ENCODE data around the gene UTF1. TPM values are rescaled to one million over a fixed set of nuclear protein-coding genes. Genes with fewer than 3 reads are reported as not detected.

The UTF1 gene
- polyA plus RNA-seq, 1 donor from 2014 or later, result not detected

- no peaks in the 10 kb centered on the region for H3F3A ChIP-seq (ENCODE audit: insufficient read depth, low read length, poor library complexity, severe bottlenecking)
- H3K4me2 ChIP-seq (ENCODE audit: low read length), result no peak overlapping the region
- H3K36me3 ChIP-seq (ENCODE audit: insufficient read depth, low read length), result no peaks in the 10 kb centered on the region
- TF ChIP-seq MXI1 (conservative IDR thresholded peaks at IDR 0.05; ENCODE audit: poor library complexity, severe bottlenecking) (no peak), SMC3 (conservative IDR thresholded peaks at IDR 0.05; ENCODE audit: poor library complexity) (no peak), EZH2 (IDR thresholded peaks at IDR 0.05; ENCODE audit: borderline replicate concordance, insufficient read depth, low read length, poor library complexity, severe bottlenecking) (no peak), RAD21 (conservative IDR thresholded peaks at IDR 0.05) (no peak), REST (IDR thresholded peaks at IDR 0.05; ENCODE audit: borderline replicate concordance) (no peak), EP300 (conservative IDR thresholded peaks at IDR 0.05; ENCODE audit: poor library complexity, severe bottlenecking) (no peak), CTCF (IDR thresholded peaks at IDR 0.05; ENCODE audit: poor library complexity, severe bottlenecking) (no peak), TAF1 (IDR thresholded peaks at IDR 0.05; ENCODE audit: low read depth) (no peak), POLR2AphosphoS5 (IDR thresholded peaks at IDR 0.05) (no peak)
- no peaks in the 10 kb centered on the region for H3K79me2 ChIP-seq (replicated peaks; ENCODE audit: insufficient read depth, low read length)
- no peaks in the 10 kb centered on the region for H4K20me1 ChIP-seq (ENCODE audit: insufficient read depth)
- H3K27me3 ChIP-seq (ENCODE audit: insufficient read depth, low read depth, low read length), result no peaks in the 10 kb centered on the region
- no peak overlapping the region for H3K4me3 ChIP-seq (ENCODE audit: low read length)
- no peak overlapping the region for H2AFZ ChIP-seq (ENCODE audit: low read depth, low read length)
- H3K27ac ChIP-seq (ENCODE audit: low read length), result no peak overlapping the region
- H3K9me3 ChIP-seq (ENCODE audit: low read length), result no peaks in the 10 kb centered on the region
- no peak overlapping the region for H3K9ac ChIP-seq (ENCODE audit: low read length)
- no peaks in the 10 kb centered on the region for H3K9me2 ChIP-seq (ENCODE audit: insufficient read depth, low read length)
Observed at GRCh38 chr10:133209117-133209516, 20.9 kb upstream of the UTF1 start.

GRCh38 chr10:133209641-133210040 lies 20.4 kb upstream of the UTF1 start:
- Histone ChIP-seq H3F3A (ENCODE audit: insufficient read depth, low read length, poor library complexity, severe bottlenecking) (no peaks in the 10 kb centered on the region), H3K9me3 (ENCODE audit: low read length) (no peaks in the 10 kb centered on the region), H3K79me2 (replicated peaks; ENCODE audit: insufficient read depth, low read length) (no peaks in the 10 kb centered on the region), H3K36me3 (ENCODE audit: insufficient read depth, low read length) (no peaks in the 10 kb centered on the region), H3K4me2 (ENCODE audit: low read length) (no peak overlapping the region), H4K20me1 (ENCODE audit: insufficient read depth) (no peaks in the 10 kb centered on the region), H2AFZ (ENCODE audit: low read depth, low read length) (no peak overlapping the region), H3K27ac (ENCODE audit: low read length) (no peak overlapping the region), H3K4me3 (ENCODE audit: low read length) (no peak overlapping the region), H3K9me2 (ENCODE audit: insufficient read depth, low read length) (no peaks in the 10 kb centered on the region), H3K9ac (ENCODE audit: low read length) (no peak overlapping the region), H3K27me3 (ENCODE audit: insufficient read depth, low read depth, low read length) (no peaks in the 10 kb centered on the region)
- no peak for TF ChIP-seq EZH2 (IDR thresholded peaks at IDR 0.05; ENCODE audit: borderline replicate concordance, insufficient read depth, low read length, poor library complexity, severe bottlenecking)
- TF ChIP-seq SMC3 (conservative IDR thresholded peaks at IDR 0.05; ENCODE audit: poor library complexity), result no peak
- no peak for TF ChIP-seq REST (IDR thresholded peaks at IDR 0.05; ENCODE audit: borderline replicate concordance)
- TF ChIP-seq EP300 (conservative IDR thresholded peaks at IDR 0.05; ENCODE audit: poor library complexity, severe bottlenecking), result no peak
